ENCODE data around the gene UNC80. TPM values are rescaled to one million over a fixed set of nuclear protein-coding genes. Genes with fewer than 3 reads are reported as not detected.

UNC80 gene
- total RNA-seq, 1 experiment from 2014 or later: 1.8 TPM

DNA sequence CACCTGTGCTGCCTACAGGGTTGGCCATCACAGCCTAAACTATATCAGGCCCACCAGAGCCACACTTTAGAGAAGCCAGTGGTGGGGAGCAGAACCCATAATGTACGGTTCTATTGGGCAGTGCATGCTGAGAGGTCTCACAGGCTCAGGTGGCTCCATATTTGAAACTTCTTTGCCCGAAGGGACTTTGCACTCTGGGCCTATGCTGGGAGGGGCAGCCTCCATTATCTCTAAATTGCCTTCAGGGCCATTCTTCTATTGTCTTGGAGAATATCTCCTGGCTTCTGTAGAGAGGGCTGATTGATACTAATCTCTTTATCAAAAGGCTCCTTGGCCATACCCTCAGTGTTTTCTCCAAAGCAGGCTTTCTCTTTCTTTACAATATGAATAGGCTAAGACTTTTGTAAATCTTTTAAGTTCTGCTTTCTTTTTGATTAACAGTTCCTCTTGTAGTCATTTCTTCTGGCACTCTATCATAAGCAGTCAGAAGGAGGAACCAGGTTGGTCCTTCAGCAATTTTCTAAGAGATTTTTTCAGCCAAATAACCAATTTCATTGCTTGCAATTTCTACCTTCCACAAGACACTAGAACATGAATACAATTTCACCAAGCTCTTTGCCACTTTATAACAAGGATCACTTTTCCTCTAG lies 275.3 kb downstream of the UNC80 start:
- Histone ChIP-seq H3K27ac (ENCODE audit: low read depth, low read length, poor library complexity, severe bottlenecking) (no peak overlapping the region), H3K27me3 (replicated peaks; ENCODE audit: insufficient read depth, low read depth, low read length, poor library complexity) (no peaks in the 10 kb centered on the region), H3K9me3 (ENCODE audit: low read depth, low read length, poor library complexity, severe bottlenecking) (no peaks in the 10 kb centered on the region), H3K4me3 (ENCODE audit: low read depth, low read length, poor library complexity, severe bottlenecking) (no peak overlapping the region), H3K36me3 (ENCODE audit: insufficient read depth, low read length, poor library complexity, severe bottlenecking) (no peaks in the 10 kb centered on the region), H3K4me1 (ENCODE audit: insufficient read depth, low read length, poor library complexity, severe bottlenecking) (no peaks in the 10 kb centered on the region)
- ChIA-PET CTCF (no interaction called here), POLR2A (ENCODE audit: low non-redundant PET) (no interaction called here)
- BruUV-seq (replicated peaks): no TSS peak
- TF ChIP-seq, protein P1, sequence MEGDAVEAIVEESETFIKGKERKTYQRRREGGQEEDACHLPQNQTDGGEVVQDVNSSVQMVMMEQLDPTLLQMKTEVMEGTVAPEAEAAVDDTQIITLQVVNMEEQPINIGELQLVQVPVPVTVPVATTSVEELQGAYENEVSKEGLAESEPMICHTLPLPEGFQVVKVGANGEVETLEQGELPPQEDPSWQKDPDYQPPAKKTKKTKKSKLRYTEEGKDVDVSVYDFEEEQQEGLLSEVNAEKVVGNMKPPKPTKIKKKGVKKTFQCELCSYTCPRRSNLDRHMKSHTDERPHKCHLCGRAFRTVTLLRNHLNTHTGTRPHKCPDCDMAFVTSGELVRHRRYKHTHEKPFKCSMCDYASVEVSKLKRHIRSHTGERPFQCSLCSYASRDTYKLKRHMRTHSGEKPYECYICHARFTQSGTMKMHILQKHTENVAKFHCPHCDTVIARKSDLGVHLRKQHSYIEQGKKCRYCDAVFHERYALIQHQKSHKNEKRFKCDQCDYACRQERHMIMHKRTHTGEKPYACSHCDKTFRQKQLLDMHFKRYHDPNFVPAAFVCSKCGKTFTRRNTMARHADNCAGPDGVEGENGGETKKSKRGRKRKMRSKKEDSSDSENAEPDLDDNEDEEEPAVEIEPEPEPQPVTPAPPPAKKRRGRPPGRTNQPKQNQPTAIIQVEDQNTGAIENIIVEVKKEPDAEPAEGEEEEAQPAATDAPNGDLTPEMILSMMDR (conservative IDR thresholded peaks at IDR 0.05; ENCODE audit: low read depth, low read length): no peak
- TF ChIP-seq EZH2 (IDR thresholded peaks at IDR 0.05; ENCODE audit: borderline replicate concordance, low read depth, low read length, poor library complexity, severe bottlenecking): no peak
- no peak for DNase-seq (ENCODE audit: low spot score)
- intact Hi-C loops (cut with micrococcal nuclease; ENCODE audit: unreplicated experiment): no loop called here

Other genes starting within 250 kb of the UNC80 start
- gene RPE, start 230.8 kb downstream of the UNC80 start, total RNA-seq (2021): 77.4 and 78.5 TPM in 2 replicates